Bronchial epithelial cell (primary cell): ENCODE measurements around the gene TMEM72. TPM values are rescaled to one million over a fixed set of nuclear protein-coding genes. Genes with fewer than 3 reads are reported as not detected.

Experiments
- DNase-seq: peaks from one replicate; pipeline ENCODE4 v3.0.0-alpha.2; 2010; ENCODE audit warnings: low read depth
- FAIRE-seq: peaks from 2 replicates; lab custom pipeline; 2011; peaks lifted over from hg19 to GRCh38; lab: Jason Lieb, UNC
- H3K27me3 ChIP-seq: 2 replicates; pipeline ENCODE4 v1.5.1; 2011; ENCODE audit warnings: low read length; ENCODE audit not compliant: control insufficient read depth, insufficient read depth
- H3K36me3 ChIP-seq: 2 replicates; pipeline ENCODE4 v1.5.1; 2011; ENCODE audit warnings: low read length; ENCODE audit not compliant: control insufficient read depth, insufficient read depth
- H3K4me3 ChIP-seq: 2 replicates; pipeline ENCODE4 v1.5.1; 2011; ENCODE audit warnings: mild to moderate bottlenecking, low read depth, low read length, control low read depth
- CTCF ChIP-seq: IDR thresholded peaks from 2 replicates; pipeline ENCODE4 v1.5.1; 2011; ENCODE audit warnings: mild to moderate bottlenecking, moderate library complexity, low read length, control low read depth, inconsistent platforms; ENCODE audit not compliant: insufficient read depth, severe bottlenecking
- total RNA-seq: library from RNA; depleted of rRNA; stranded (reverse); fragments of >200 nt; gene quantifications from 2 replicates; pipeline ENCODE4 v1.2.1, GENCODE V29; 2014

Gene TMEM72
- total RNA-seq, 1 donor from 2014 or later = not detected

GRCh38 chr10:44956717-44957706 lies 45.9 kb downstream of the TMEM72 start:
- DNase-seq = no peak
- Histone ChIP-seq H3K4me3 (no peak overlapping the region), H3K27me3 (no peaks in the 10 kb centered on the region), H3K36me3 (no peaks in the 10 kb centered on the region)
- FAIRE-seq = no peak
- no peak for TF ChIP-seq CTCF

GRCh38 chr10:44958196-44958897 lies 47.2 kb downstream of the TMEM72 start:
- H3K36me3 ChIP-seq = no peaks in the 10 kb centered on the region
- peak overlapping the region; percentile 66 for H3K4me3 ChIP-seq
- H3K27me3 ChIP-seq = no peaks in the 10 kb centered on the region
- DNase-seq (peak; percentile 84), FAIRE-seq (no peak)
- no peak for TF ChIP-seq CTCF

GRCh38 chr10:44958898-44959246 lies 47.7 kb downstream of the TMEM72 start:
- H3K36me3 ChIP-seq = no peaks in the 10 kb centered on the region
- no peaks in the 10 kb centered on the region for H3K27me3 ChIP-seq
- H3K4me3 ChIP-seq = peak overlapping the region; percentile 66
- FAIRE-seq (no peak), DNase-seq (no peak)
- no peak for TF ChIP-seq CTCF

GRCh38 chr10:44959247-44960087 lies 48.3 kb downstream of the TMEM72 start, which contains the start of gene RASSF4:
RASSF4 (plus strand) TSS chr10:44959802; CDS start chr10:44970203, 10,401 bp downstream.
- TF ChIP-seq CTCF = no peak
- no peaks in the 10 kb centered on the region for H3K36me3 ChIP-seq
- peak; percentile 59 for DNase-seq
- H3K4me3 ChIP-seq = peak within 1 kb of the TSS; percentile 66
- H3K27me3 ChIP-seq = no peaks in the 10 kb centered on the region
- no peak for FAIRE-seq

- Histone ChIP-seq H3K4me3 (peak overlapping the region; percentile 66), H3K36me3 (no peaks in the 10 kb centered on the region), H3K27me3 (no peaks in the 10 kb centered on the region)
- no peak for DNase-seq
- no peak for FAIRE-seq
- TF ChIP-seq CTCF = no peak
These were observed 48.9 kb downstream of the TMEM72 start for GRCh38 chr10:44960088-44960460.
